Esophagus squamous epithelium (tissue), 4 donors: Measurements from ENCODE around the gene EBF4.

Experiments
- CTCF ChIP-seq, 6 experiments: fragments of 450-650 bp in 4 of 6; fragments of 200-600 bp in 2 of 6; sonication (generic) in 2 of 6; IDR thresholded peaks; one replicate each; pipeline ENCODE4 v1.5.1; 2016 to 2019; ENCODE audit warnings: antibody characterized with exemption in 6 of 6, mild to moderate bottlenecking in 4 of 6, moderate library complexity in 4 of 6
- POLR2A ChIP-seq, 4 donors: fragments of 450-650 bp; IDR thresholded peaks; one replicate each; pipeline ENCODE4 v1.6.1; 2017; ENCODE audit warnings: antibody characterized with exemption in 4 of 4, mild to moderate bottlenecking in 4 of 4, moderate library complexity in 3 of 4

GRCh38 chr20:2690718-2691117 is 1.9 kb upstream of the EBF4 start:
- TF ChIP-seq CTCF (IDR thresholded peaks at IDR 0.05), result no peak
- TF ChIP-seq POLR2A (IDR thresholded peaks at IDR 0.05), result no peak
